Rectal smooth muscle tissue (tissue), 1 donor: Measurements from ENCODE around the gene MMD.
A peak's percentile ranks its signal among the peaks of the same experiment; 100 is the strongest.

Experiments
- H3K27ac ChIP-seq: one replicate; pipeline ENCODE4 v1.7.0; 2013; ENCODE audit warnings: low read depth, low read length, inconsistent platforms
- H3K27me3 ChIP-seq: one replicate; pipeline ENCODE4 v1.7.0; 2013; ENCODE audit warnings: low read length; ENCODE audit not compliant: control insufficient read depth, insufficient read depth
- H3K36me3 ChIP-seq: one replicate; pipeline ENCODE4 v1.7.0; 2013; ENCODE audit warnings: low read length; ENCODE audit not compliant: control insufficient read depth, insufficient read depth
- H3K4me1 ChIP-seq: one replicate; pipeline ENCODE4 v1.7.0; 2013; ENCODE audit warnings: low read length; ENCODE audit not compliant: control insufficient read depth, insufficient read depth
- H3K4me3 ChIP-seq: one replicate; pipeline ENCODE4 v1.7.0; 2013; ENCODE audit warnings: low read length
- H3K9ac ChIP-seq: one replicate; pipeline ENCODE4 v1.7.0; 2013; ENCODE audit warnings: low read length

The MMD gene

DNA sequence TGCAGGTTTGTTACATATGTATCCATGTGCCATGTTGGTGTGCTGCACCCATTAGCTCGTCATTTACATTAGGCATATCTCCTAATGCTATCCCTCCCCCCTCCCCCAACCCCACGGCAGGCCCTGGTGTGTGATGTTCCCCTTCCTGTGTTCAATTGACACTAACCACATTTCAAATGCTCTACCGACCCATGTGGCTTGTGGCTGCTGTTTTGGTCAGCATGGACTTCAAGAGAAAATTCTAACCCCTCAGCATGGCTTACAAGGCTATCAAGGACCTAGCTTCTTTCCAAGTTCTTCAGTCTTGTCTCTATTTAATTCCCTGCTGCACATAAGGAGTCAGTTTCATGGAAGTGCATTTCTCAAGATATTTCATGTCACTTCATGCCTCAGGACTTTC, 52.9 kb downstream of the MMD start:
- Histone ChIP-seq H3K27ac (no peak overlapping the region), H3K4me3 (no peak overlapping the region), H3K9ac (no peak overlapping the region), H3K27me3 (no peaks in the 10 kb centered on the region), H3K36me3 (no peaks in the 10 kb centered on the region), H3K4me1 (no peaks in the 10 kb centered on the region)

DNA sequence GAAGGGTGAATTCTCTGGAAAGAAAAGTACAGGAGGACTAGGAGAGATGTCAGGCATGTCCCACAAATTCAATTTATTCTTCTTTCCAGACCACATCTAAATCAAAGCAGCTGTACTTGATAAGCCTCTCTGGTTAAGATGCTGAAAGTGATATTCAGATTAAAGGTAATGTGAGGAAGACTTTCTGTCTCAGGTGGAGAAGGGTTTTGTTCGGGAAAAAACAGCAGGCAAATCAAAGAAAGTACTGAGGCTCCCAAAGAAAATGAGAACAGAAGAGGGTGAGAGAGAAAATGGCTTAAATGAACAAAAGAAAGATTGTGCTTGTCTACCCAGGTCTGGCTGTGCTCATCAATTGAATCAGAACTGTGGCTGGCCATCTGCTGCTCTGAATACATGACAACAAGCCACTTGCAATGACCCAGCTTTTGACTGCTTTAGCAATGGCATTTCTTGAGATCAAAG, 55.6 kb downstream of the MMD start:
- no peak overlapping the region for H3K27ac ChIP-seq

DNA sequence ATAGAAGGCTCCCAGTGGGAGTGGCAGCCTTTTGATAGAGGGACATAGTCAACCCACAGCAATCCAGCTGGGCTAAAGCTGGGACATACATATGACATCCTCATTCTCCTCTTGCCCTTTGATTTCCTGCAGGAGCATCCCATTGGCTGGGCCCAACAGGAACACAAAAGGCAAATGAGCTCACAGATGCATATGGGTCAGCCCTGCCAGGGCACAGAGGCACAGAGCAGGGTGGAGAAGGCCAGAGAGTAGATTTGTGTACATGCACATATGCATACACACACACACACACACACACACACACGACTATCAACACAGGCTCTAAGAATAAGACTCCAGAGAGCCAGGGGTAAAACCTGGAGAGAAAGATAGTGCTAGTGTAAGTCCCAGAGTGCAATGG, 58.6 kb downstream of the MMD start:
- Histone ChIP-seq H3K9ac (no peak overlapping the region), H3K27ac (no peak overlapping the region), H3K4me3 (no peak overlapping the region), H3K4me1 (no peaks in the 10 kb centered on the region), H3K36me3 (no peaks in the 10 kb centered on the region), H3K27me3 (no peaks in the 10 kb centered on the region)

More for the DNA sequence above, 55.6 kb downstream of the MMD start:
- Histone ChIP-seq H3K9ac (no peak overlapping the region), H3K4me1 (no peaks in the 10 kb centered on the region), H3K4me3 (no peak overlapping the region), H3K27me3 (no peaks in the 10 kb centered on the region), H3K36me3 (no peaks in the 10 kb centered on the region)

DNA sequence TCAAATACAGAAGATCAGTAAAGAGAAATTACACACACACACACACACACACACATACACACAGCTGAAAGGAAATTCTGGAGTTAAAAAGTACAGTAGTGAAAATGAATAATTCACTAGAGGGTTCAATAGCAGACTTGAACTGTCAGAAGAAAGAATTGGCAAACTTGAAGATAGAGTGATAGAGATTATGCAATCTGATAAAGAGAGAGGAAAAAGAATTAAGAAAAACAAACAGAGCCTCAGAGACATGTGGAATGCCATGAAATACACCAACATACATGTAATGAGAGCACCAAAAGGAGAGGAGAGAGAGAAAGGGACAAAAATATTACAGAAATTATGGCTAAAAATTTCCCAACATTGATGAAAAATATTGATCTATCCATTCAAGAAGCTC, 60.7 kb downstream of the MMD start:
- no peaks in the 10 kb centered on the region for H3K36me3 ChIP-seq
- no peak overlapping the region for H3K4me3 ChIP-seq
- no peaks in the 10 kb centered on the region for H3K27me3 ChIP-seq
- no peaks in the 10 kb centered on the region for H3K4me1 ChIP-seq
- no peak overlapping the region for H3K9ac ChIP-seq
- no peak overlapping the region for H3K27ac ChIP-seq

DNA sequence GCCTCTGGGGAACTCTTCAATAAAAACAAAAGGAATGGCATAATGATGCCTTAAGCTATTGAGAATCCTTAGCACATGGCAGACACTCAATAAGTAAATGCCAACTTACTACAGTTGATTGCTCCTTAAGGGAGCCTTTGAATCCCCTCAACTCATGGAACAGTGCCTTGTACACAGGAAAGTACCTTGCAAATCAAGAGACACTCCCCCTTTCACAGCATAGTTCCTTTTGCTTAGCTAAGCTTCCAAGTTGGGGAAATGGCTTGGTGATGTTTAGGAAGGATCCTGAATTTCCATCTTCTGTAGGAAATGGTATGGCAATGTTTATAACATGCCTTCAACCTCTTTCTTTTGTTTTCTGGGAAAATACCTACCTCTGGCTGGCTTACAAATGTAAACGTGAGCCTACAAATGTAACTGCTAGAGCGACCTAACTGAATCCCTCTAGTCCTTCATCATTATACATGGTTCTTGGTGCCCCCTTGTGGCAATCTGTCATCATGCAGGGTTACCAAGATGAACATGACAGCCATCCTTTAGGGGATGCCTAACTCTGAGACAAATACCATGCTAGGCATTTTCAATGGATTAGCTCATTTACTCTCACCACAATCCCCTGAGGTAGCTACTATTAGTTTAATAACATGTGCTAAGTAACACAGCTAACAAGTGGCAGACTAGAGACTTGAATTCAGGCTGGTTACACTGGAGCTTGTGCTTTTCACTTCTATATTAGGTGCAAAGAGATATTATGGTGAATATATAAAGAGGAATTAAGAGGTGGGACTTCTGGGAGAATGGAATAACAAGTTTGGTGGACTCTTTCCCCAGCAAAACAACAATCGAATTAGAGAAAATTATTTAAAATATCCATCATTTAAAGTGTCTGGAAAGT, 65.0 kb downstream of the MMD start:
- Histone ChIP-seq H3K36me3 (no peaks in the 10 kb centered on the region), H3K27me3 (no peaks in the 10 kb centered on the region), H3K27ac (no peak overlapping the region), H3K4me3 (no peak overlapping the region), H3K4me1 (no peaks in the 10 kb centered on the region), H3K9ac (no peak overlapping the region)

DNA sequence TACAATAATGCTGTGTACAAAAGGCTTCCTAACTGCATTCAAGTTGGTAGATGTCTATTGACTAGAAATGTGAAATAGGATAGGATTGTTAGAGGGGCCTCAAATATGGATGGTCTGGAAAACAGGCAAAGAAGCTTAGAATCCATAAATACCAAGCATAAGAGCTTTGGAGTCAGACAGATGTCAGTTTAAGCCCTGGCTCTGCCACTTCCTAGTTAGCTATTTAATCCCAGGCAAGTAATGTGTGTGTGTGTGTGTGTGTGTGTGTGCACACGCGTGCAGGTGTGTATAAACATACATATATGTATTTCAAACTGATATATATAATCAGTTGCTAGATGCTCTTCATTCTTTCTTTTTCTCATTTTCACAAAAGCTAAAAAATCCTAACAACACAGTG, 66.7 kb downstream of the MMD start:
- H3K4me1 ChIP-seq = peaks cover 2% of the 10 kb centered on the region
- H3K36me3 ChIP-seq = no peaks in the 10 kb centered on the region
- H3K27ac ChIP-seq = no peak overlapping the region
- no peaks in the 10 kb centered on the region for H3K27me3 ChIP-seq
- no peak overlapping the region for H3K4me3 ChIP-seq
- no peak overlapping the region for H3K9ac ChIP-seq

DNA sequence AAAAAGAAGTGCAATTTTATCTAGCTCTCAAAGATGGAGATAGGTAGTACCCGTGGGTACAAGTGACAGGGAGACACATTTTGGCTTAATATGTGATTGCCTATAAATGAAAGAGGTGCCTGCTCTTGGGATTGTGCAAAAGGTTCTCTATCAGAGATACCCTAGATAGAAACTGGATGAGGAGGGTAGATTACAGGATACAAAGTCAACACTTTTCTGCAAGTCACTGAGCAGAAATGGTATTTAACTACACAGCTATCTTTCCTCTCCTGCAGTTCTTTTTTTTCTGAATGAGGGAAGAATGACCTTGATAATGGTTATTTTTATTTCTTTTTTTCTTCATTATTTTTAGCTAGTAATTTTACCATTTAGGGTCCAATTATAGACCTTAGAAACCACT, 67.6 kb downstream of the MMD start:
- Histone ChIP-seq H3K9ac (no peak overlapping the region), H3K27ac (no peak overlapping the region), H3K36me3 (no peaks in the 10 kb centered on the region), H3K27me3 (no peaks in the 10 kb centered on the region), H3K4me1 (peaks cover 2% of the 10 kb centered on the region), H3K4me3 (no peak overlapping the region)

DNA sequence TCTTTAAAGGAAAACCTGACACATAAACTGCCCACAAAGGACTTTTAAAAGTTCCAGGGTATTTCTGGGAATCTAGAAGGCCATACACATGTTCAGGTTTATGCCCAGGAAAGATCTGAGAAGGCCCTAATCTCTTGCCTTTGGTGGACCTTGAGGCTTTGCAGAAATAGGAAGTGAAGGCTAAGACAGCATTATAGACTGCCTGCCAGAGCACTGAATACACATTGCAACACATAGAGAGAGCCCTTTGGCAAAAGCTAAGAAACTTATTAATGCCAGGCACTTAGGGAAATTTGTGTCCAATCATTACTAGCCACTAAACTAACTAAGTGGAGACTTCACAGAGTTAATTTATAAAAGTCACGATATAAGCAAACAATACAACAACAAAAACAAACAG, 70.4 kb downstream of the MMD start:
- no peak overlapping the region for H3K9ac ChIP-seq
- H3K27me3 ChIP-seq = no peaks in the 10 kb centered on the region
- H3K4me3 ChIP-seq = no peak overlapping the region
- H3K4me1 ChIP-seq = peaks cover 2% of the 10 kb centered on the region
- no peaks in the 10 kb centered on the region for H3K36me3 ChIP-seq
- H3K27ac ChIP-seq = peak overlapping the region; percentile 8

DNA sequence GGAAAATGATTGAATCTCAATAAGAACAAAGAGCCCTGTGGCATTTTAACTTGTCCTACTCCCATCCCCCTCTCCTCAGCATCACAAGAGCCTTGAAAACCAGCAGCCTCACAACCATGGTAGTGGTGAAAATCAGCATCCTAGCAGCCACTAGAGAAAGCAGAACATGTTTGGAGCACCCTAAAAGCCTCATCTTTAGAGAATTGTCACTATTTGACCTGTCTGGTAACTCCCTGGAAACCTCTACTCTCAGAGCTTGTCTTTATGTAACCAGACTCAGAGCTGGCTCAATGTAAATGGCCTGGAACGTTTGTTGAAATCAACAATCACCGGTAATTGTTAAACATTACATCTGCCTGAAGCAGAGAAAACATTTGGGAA, 70.8 kb downstream of the MMD start:
- Histone ChIP-seq H3K36me3 (no peaks in the 10 kb centered on the region), H3K4me1 (peaks cover 2% of the 10 kb centered on the region), H3K9ac (no peak overlapping the region), H3K27ac (peak overlapping the region; percentile 8), H3K4me3 (no peak overlapping the region), H3K27me3 (no peaks in the 10 kb centered on the region)

DNA sequence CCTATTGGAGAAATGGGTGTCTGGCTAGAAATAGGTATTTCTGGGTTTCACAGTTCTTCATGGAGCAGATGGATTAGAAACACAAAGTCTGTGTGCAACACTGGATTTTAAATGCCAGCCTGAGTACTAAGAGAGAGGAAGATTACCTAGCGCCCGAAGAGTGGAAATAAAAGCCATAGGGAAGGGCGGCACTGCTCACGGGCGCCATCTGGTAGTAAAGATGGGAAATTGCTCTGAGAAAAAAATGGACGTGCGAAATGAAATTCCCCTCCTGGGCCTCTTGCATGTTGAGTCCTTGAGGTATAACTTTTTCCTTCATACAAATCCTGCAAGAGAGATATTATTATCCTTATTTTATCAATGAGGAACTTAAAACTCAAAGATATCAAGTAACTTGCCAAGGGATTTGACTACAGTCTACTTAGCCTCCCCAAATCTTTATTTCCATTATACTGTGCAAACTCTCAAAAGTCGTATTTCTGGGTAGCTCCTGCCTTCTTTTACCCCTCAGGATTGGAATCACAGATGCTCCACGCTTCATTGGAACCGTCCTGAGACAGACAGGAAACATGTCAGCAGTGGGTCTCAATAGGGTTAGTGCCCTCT, 72.8 kb downstream of the MMD start:
- Histone ChIP-seq H3K4me1 (peaks cover 2% of the 10 kb centered on the region), H3K9ac (no peak overlapping the region), H3K27me3 (no peaks in the 10 kb centered on the region), H3K36me3 (no peaks in the 10 kb centered on the region), H3K27ac (no peak overlapping the region), H3K4me3 (no peak overlapping the region)

DNA sequence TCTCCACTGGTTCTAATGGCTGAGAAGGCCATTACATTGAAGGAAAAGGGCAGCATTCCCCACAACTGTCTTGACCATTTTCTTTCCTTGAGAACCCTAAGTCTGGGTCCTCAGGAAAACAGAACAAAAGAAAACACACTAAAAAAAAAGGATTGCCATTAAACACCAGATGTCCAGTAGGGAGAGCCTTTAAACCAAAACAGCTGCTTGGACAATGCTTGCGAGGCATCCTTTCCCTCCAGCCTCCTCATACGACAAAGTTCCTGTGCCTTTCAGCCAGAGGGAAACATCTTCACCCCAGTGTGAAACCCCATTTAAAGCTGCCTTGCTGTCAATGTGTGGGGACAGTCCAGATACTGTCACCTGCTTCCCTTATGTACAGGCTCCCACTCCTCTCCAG, 74.3 kb downstream of the MMD start:
- H3K4me1 ChIP-seq = peaks cover 2% of the 10 kb centered on the region
- no peak overlapping the region for H3K9ac ChIP-seq
- no peak overlapping the region for H3K27ac ChIP-seq
- H3K27me3 ChIP-seq = no peaks in the 10 kb centered on the region
- no peak overlapping the region for H3K4me3 ChIP-seq
- no peaks in the 10 kb centered on the region for H3K36me3 ChIP-seq

DNA sequence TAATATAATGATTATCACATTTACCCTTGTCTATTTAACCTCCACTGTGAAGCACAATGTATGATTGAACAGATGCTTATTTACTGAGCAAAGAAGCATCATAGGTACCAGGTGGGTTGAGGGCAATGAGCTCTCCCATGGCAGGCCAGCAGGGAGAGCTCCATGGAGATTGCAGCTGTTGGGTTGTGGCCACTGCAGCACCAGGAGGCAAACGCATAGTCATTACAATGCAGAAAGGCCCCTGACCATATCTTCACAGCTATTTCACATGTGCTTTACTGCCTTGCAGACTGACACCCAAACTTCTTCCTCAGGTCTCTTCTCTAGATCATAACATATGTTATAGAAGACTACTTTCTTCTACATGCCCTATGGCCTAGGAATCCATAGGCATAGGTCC, 75.0 kb downstream of the MMD start:
- peaks cover 2% of the 10 kb centered on the region for H3K4me1 ChIP-seq
- no peaks in the 10 kb centered on the region for H3K36me3 ChIP-seq
- no peak overlapping the region for H3K4me3 ChIP-seq
- no peaks in the 10 kb centered on the region for H3K27me3 ChIP-seq
- no peak overlapping the region for H3K27ac ChIP-seq
- H3K9ac ChIP-seq = no peak overlapping the region

DNA sequence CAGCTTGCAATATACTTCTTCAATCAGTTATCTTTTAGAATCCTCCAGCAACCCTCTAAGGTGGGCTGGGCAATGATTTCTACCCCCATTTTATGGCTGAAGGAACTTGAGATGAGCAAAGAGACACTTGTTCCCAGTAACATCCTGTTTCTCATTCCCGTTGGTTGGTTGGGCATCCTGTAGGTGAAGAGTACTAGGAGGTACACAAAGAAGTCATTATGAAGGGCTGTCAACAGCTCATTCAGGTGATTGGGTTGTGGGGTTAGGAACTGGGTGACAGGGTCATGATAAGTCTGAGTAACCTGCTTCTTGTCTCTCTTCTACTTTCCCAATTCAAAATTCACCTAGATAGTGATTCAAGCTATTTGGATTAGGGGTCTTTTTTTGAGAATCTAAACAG, 76.5 kb downstream of the MMD start:
- Histone ChIP-seq H3K27me3 (no peaks in the 10 kb centered on the region), H3K27ac (no peak overlapping the region), H3K36me3 (no peaks in the 10 kb centered on the region), H3K9ac (no peak overlapping the region), H3K4me3 (no peak overlapping the region), H3K4me1 (no peaks in the 10 kb centered on the region)
